ENCODE data around the gene SORBS2.

Gene SORBS2

DNA sequence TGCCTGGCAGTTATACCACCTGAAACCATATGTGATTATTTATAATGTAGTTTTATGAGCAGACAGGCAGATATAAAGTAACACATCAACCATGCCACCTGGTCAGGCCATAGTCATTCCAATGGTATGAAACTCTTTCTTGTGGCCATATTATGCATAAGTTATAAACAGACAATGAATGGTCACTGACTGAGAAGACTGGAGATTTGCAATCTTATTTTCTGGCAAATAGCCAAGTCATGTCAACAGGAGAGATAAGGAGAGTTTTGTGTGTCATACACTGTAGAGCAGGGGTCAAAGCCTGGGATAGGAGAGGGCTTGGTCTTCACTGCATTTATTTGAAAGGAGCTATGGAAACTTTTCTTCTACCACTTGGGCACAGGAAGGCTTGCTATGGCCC is 29.5 kb downstream of the SORBS2 start:
- H3K4me3 ChIP-seq (ENCODE audit: low read length) = no peak overlapping the region
- H3K27me3 ChIP-seq (ENCODE audit: insufficient read depth, low read length) = no peaks in the 10 kb centered on the region
- no peak overlapping the region for H3K27ac ChIP-seq (ENCODE audit: low read depth, low read length)
- H3K9ac ChIP-seq (ENCODE audit: low read depth, low read length) = no peak overlapping the region
- H3K9me3 ChIP-seq (ENCODE audit: insufficient read depth, low read depth, low read length) = no peaks in the 10 kb centered on the region
- peaks cover 15% of the 10 kb centered on the region for H3K4me1 ChIP-seq (ENCODE audit: insufficient read depth, low read length)
- H3K36me3 ChIP-seq (ENCODE audit: insufficient read depth, low read length) = no peaks in the 10 kb centered on the region

- WGBS = 83% methylated on average over 11 of the region's 15 CpGs
- no peaks in the 10 kb centered on the region for H3K36me3 ChIP-seq (ENCODE audit: insufficient read depth, low read length)
- no peaks in the 10 kb centered on the region for H3K27me3 ChIP-seq (ENCODE audit: insufficient read depth, low read length)
These were observed 30.3 kb downstream of the SORBS2 start for GRCh38 chr4:185781555-185782215.

DNA sequence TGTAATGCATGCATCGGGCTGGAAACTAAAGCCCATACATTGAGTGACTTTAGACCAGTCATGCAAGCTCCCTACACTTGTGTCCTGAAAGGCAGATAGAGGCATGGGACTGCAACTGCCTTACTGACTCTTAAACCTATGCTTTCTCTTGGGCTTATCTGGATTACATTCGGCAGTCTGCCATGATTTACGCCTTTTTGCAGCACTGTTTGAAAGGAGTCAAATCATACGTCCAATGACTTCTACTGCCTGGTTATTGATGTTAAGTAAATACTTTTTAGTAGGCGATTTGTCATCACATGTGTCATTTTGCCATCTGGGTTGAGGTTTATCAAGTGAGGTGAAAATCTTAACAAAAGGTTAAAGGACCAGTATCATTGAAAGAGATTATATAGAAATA is 31.5 kb downstream of the SORBS2 start:
- Histone ChIP-seq H3K9ac (ENCODE audit: low read depth, low read length) (no peak overlapping the region), H3K27me3 (ENCODE audit: insufficient read depth, low read length) (no peaks in the 10 kb centered on the region), H3K4me1 (ENCODE audit: insufficient read depth, low read length) (peaks cover 26% of the 10 kb centered on the region), H3K4me3 (ENCODE audit: low read length) (no peak overlapping the region), H3K9me3 (ENCODE audit: insufficient read depth, low read depth, low read length) (no peaks in the 10 kb centered on the region), H3K27ac (ENCODE audit: low read depth, low read length) (no peak overlapping the region), H3K36me3 (ENCODE audit: insufficient read depth, low read length) (no peaks in the 10 kb centered on the region)
- 97% methylated on average over 5 of the region's 5 CpGs for WGBS

More at GRCh38 chr4:185781555-185782215, 30.3 kb downstream of the SORBS2 start:
- no peak overlapping the region for H3K4me3 ChIP-seq (ENCODE audit: low read length)
- no peak overlapping the region for H3K9ac ChIP-seq (ENCODE audit: low read depth, low read length)
- no peak overlapping the region for H3K27ac ChIP-seq (ENCODE audit: low read depth, low read length)
- no peaks in the 10 kb centered on the region for H3K9me3 ChIP-seq (ENCODE audit: insufficient read depth, low read depth, low read length)
- peaks cover 15% of the 10 kb centered on the region for H3K4me1 ChIP-seq (ENCODE audit: insufficient read depth, low read length)

DNA sequence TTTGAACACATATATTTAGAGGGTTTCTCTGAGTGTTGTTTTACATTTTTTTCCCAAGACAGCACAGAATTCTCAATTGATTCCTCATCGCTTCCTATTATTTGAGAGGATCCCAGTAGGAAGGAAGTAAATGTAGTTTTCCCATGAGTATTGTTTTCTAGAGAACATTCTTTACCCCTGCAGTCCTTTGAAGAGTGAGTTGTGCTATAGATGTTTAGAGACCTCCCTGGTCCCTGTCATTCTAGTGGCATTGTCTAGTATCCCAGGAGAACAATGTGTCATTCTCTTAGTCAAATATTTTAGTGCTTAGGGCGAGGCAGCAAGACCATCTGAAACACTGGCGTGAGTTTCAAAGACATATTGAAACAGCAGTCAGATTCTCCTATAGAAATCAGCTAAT is 32.5 kb downstream of the SORBS2 start:
- H3K4me3 ChIP-seq (ENCODE audit: low read length) = no peak overlapping the region
- no peaks in the 10 kb centered on the region for H3K36me3 ChIP-seq (ENCODE audit: insufficient read depth, low read length)
- no peaks in the 10 kb centered on the region for H3K9me3 ChIP-seq (ENCODE audit: insufficient read depth, low read depth, low read length)
- no peak overlapping the region for H3K9ac ChIP-seq (ENCODE audit: low read depth, low read length)
- 0 out of 2 replicates have a peak overlapping the region, but pooled peaks have one; percentile 9 for H3K27ac ChIP-seq (ENCODE audit: low read depth, low read length)
- peaks cover 36% of the 10 kb centered on the region for H3K4me1 ChIP-seq (ENCODE audit: insufficient read depth, low read length)
- 82% methylated on average over 2 of the region's 3 CpGs for WGBS
- no peaks in the 10 kb centered on the region for H3K27me3 ChIP-seq (ENCODE audit: insufficient read depth, low read length)

DNA sequence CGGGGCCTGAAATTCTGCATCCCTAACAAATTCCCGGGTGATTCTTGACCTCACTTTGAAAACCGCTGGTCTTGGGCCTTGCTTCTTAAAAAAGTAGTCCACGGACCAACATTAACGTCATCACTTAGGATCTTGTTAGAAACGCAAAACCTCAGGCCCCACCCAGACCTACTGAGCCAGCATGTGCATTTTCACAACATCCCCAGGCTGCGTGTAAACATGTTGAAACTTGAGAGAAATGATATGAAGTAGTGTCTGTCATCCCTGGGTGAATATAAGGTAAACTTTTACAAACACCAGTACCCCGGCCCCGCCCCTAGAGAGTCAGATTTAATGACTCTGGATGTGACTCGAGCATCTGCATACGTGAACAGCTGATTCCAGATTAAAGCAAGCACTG is 33.7 kb downstream of the SORBS2 start:
- no peaks in the 10 kb centered on the region for H3K9me3 ChIP-seq (ENCODE audit: insufficient read depth, low read depth, low read length)
- H3K4me1 ChIP-seq (ENCODE audit: insufficient read depth, low read length) = peaks cover 48% of the 10 kb centered on the region
- no peaks in the 10 kb centered on the region for H3K27me3 ChIP-seq (ENCODE audit: insufficient read depth, low read length)
- H3K4me3 ChIP-seq (ENCODE audit: low read length) = no peak overlapping the region
- 88% methylated on average over 10 of the region's 11 CpGs for WGBS
- no peak overlapping the region for H3K9ac ChIP-seq (ENCODE audit: low read depth, low read length)
- no peak overlapping the region for H3K27ac ChIP-seq (ENCODE audit: low read depth, low read length)
- no peaks in the 10 kb centered on the region for H3K36me3 ChIP-seq (ENCODE audit: insufficient read depth, low read length)

DNA sequence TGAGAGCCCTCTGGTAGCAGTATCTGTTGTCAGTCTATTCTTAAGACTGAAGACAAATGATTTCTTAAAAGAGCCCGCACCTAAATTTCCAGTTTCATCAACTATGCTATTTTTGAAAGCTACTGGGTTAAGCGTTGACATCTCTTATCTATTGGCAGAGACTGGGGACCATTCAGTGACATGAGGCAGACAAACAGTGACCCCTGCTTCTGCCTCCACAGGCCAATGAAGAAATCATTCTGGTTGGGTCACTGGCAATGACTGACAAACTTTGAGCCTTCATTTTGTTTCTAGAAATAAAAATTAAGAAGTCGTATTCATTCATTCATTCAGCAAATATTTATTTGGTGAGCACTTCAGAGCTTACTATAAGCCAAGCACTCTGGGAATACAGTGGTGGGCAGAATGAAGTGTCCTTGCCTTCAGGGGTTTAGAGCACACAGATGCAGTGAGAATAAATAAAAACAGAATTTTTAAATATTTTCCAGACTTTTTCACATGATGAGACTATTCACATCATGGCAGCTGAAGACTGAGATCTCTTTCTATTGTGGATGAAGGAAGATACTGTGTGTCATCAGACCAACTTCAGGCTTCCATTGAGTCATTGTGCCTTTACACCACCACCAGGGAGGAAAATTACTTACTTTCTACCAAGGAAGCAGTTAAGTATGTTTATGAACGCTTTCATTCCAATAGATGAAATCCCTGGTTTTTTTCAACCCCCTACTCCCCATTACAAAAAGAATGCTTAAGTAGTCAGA is 36.0 kb downstream of the SORBS2 start:
- Histone ChIP-seq H3K9ac (ENCODE audit: low read depth, low read length) (peak overlapping the region; percentile 62; the same call in 1 of the 2 replicates), H3K27me3 (ENCODE audit: insufficient read depth, low read length) (no peaks in the 10 kb centered on the region), H3K36me3 (ENCODE audit: insufficient read depth, low read length) (no peaks in the 10 kb centered on the region), H3K4me3 (ENCODE audit: low read length) (peak overlapping the region; percentile 47; the same call in 1 of the 2 replicates), H3K4me1 (ENCODE audit: insufficient read depth, low read length) (peaks cover 55% of the 10 kb centered on the region), H3K9me3 (ENCODE audit: insufficient read depth, low read depth, low read length) (no peaks in the 10 kb centered on the region), H3K27ac (ENCODE audit: low read depth, low read length) (peak overlapping the region; percentile 67; the same call in 1 of the 2 replicates)
- 92% methylated on average over 3 of the region's 4 CpGs for WGBS

DNA sequence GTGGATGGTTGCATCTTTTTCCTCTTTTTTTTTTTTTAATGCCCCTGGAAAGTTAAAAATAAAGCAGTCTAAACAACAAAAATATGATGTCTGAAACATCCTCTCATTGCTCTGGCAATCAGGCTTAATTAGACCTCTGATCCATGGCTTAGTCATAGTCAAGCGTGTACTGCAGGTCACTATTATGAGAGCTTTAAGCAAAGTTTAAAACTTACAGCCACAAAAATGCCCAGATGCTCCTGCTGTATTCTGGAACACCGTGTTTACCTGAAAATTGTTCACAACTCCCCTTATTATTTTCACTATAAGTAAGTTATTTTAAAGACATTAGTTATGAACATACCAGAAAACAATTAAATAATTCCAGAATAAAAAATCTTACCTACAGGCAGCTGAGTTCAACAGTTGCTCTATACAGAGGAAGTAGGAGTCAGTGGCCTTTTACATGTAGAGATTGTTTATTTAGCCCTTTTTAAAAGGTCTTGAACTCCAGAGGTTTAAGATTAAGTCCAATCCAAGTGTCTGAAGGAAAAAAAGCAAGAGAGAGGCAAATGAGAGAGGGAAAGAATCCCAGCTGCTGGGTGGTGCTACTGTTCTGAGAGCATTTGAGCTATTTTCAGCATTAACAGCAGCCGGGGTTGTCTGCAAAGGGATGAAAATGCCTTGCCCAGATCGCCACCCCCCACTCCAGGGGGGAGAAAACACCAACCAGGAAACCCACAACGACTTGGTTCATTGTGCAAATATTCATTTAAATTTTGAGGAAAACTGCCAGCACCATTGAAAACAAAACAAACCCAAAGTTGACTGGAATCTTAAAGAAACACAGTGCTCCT is 36.9 kb downstream of the SORBS2 start:
- peaks cover 3% of the 10 kb centered on the region; the same call in 1 of the 2 replicates for H3K9me3 ChIP-seq (ENCODE audit: insufficient read depth, low read depth, low read length)
- H3K4me1 ChIP-seq (ENCODE audit: insufficient read depth, low read length) = peaks cover 51% of the 10 kb centered on the region
- no peaks in the 10 kb centered on the region for H3K27me3 ChIP-seq (ENCODE audit: insufficient read depth, low read length)
- peak overlapping the region; percentile 67; the same call in 1 of the 2 replicates for H3K27ac ChIP-seq (ENCODE audit: low read depth, low read length)
- 14% methylated on average over 5 of the region's 5 CpGs for WGBS
- peak overlapping the region; percentile 47 for H3K4me3 ChIP-seq (ENCODE audit: low read length)
- no peaks in the 10 kb centered on the region for H3K36me3 ChIP-seq (ENCODE audit: insufficient read depth, low read length)
- peak overlapping the region; percentile 62; the same call in 1 of the 2 replicates for H3K9ac ChIP-seq (ENCODE audit: low read depth, low read length)

GRCh38 chr4:185774131-185774653 is 37.8 kb downstream of the SORBS2 start:
- Histone ChIP-seq H3K9me3 (ENCODE audit: insufficient read depth, low read depth, low read length) (peaks cover 3% of the 10 kb centered on the region; the same call in 1 of the 2 replicates), H3K4me3 (ENCODE audit: low read length) (peak overlapping the region; percentile 47), H3K36me3 (ENCODE audit: insufficient read depth, low read length) (no peaks in the 10 kb centered on the region), H3K27ac (ENCODE audit: low read depth, low read length) (no peak overlapping the region), H3K4me1 (ENCODE audit: insufficient read depth, low read length) (peaks cover 45% of the 10 kb centered on the region), H3K9ac (ENCODE audit: low read depth, low read length) (peak overlapping the region; percentile 62; the same call in 1 of the 2 replicates), H3K27me3 (ENCODE audit: insufficient read depth, low read length) (no peaks in the 10 kb centered on the region)
- 28% methylated on average over 8 of the region's 8 CpGs for whole genome bisulfite sequencing

DNA sequence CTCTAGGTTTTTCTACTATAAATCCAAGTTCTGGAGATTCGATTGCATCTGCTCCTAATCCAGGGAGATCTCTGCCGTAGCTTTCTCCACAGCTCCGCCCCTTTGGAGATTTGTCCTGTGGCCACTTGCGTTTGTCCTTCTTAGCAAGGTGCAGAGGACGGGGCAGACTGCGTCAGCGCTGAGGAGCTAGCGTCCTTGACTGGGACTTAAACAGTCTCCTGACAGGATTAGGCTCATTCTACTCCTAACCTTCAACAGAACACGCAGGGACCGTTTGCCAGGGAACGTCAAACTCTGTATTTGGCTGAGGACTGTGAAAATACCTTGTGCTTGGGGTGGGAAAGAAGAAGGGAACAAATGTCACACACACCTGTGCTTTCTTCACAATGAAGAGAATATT is 38.6 kb downstream of the SORBS2 start:
- Histone ChIP-seq H3K4me1 (ENCODE audit: insufficient read depth, low read length) (peaks cover 40% of the 10 kb centered on the region), H3K27ac (ENCODE audit: low read depth, low read length) (no peak overlapping the region), H3K36me3 (ENCODE audit: insufficient read depth, low read length) (no peaks in the 10 kb centered on the region), H3K4me3 (ENCODE audit: low read length) (peak overlapping the region; percentile 47), H3K9me3 (ENCODE audit: insufficient read depth, low read depth, low read length) (peaks cover 3% of the 10 kb centered on the region; the same call in 1 of the 2 replicates), H3K27me3 (ENCODE audit: insufficient read depth, low read length) (no peaks in the 10 kb centered on the region), H3K9ac (ENCODE audit: low read depth, low read length) (0 out of 2 replicates have a peak overlapping the region, but pooled peaks have one; percentile 15)
- WGBS = 34% methylated on average over 8 of the region's 11 CpGs

GRCh38 chr4:185772391-185773093 is 39.5 kb downstream of the SORBS2 start:
- peak overlapping the region; percentile 47 for H3K4me3 ChIP-seq (ENCODE audit: low read length)
- H3K9ac ChIP-seq (ENCODE audit: low read depth, low read length) = no peak overlapping the region

More at GRCh38 chr4:185772391-185773093, 39.5 kb downstream of the SORBS2 start:
- Histone ChIP-seq H3K27me3 (ENCODE audit: insufficient read depth, low read length) (no peaks in the 10 kb centered on the region), H3K27ac (ENCODE audit: low read depth, low read length) (no peak overlapping the region), H3K36me3 (ENCODE audit: insufficient read depth, low read length) (no peaks in the 10 kb centered on the region), H3K4me1 (ENCODE audit: insufficient read depth, low read length) (peaks cover 40% of the 10 kb centered on the region), H3K9me3 (ENCODE audit: insufficient read depth, low read depth, low read length) (peaks cover 3% of the 10 kb centered on the region; the same call in 1 of the 2 replicates)
- WGBS = 93% methylated on average over 11 of the region's 12 CpGs

Measured in HUES64 (cell line).